Hindlimb muscle (tissue), 1 donor: Measurements from ENCODE around the gene TMEM132E. TPM values are rescaled to one million over a fixed set of nuclear protein-coding genes. Genes with fewer than 3 reads are reported as not detected.

Experiments
- DNase-seq: peaks from one replicate; pipeline ENCODE4 v3.0.0-alpha.2; 2013
- polyA plus RNA-seq: library from polyadenylated mRNA; unstranded; fragments of 120-200 nt; gene quantifications from one replicate; pipeline ENCODE4 v1.2.1, GENCODE V29; 2013; ENCODE audit not compliant: insufficient read length

The TMEM132E gene
- polyA plus RNA-seq, 1 donor, result 0.40 TPM

DNA sequence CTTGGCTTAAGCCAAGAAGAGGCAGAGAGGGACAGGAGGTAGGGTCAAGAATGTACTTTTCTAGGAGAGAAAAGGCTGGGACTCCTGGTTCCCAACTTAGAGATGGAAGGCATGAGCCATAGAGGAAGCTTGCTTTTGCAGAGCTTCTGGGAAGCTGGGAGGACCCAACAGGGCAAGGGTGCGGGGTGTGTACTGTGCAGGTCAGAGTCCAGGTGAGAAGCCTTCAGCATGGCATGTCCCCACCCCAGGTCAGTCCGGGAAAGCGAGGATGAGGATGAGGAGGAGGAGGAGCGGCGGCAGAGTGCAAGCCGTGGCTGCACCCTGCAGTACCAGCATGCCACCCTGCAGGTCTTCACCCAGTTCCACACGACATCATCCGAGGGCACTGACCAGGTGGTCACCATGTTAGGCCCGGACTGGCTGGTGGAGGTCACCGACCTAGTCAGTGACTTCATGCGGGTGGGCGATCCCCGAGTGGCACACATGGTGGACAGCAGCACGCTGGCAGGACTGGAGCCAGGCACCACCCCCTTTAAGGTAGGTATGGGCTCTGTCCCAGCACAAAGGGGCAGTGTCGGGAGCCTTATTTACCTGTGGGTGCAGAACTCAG, 55.3 kb downstream of the TMEM132E start:
- DNase-seq, result no peak

DNA sequence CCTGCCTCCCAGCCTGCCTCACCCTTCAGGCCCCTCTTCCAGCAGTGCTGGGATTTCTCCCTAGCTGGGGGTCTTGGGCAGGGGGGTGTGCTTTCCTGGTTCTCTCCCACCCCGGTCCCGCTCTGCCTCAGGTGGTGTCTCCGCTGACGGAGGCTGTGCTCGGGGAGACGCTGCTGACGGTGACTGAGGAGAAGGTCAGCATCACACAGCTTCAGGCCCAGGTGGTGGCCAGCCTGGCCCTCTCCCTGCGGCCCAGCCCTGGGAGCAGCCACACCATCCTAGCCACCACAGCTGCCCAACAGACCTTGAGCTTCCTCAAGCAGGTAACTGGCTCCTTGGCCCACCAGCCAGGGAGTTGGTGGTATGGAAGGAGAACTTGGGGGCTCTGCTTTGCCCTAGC, 56.5 kb downstream of the TMEM132E start:
- no peak for DNase-seq

DNA sequence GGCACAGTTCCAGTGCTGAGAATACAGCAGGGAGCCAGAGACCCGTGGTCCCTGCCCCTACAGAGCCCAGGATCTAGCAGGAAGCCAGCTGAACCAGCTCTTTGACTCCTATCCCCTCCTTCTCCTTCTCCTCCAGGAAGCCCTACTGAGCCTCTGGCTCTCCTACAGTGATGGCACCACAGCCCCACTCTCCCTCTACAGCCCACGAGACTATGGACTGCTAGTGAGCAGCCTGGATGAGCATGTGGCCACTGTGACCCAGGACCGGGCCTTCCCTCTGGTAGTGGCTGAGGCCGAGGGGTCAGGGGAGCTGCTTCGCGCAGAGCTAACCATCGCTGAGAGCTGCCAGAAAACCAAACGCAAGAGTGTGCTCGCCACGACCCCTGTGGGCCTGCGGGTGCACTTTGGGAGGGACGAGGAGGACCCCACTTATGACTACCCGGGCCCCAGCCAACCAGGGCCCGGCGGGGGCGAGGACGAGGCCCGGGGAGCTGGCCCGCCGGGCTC, 57.7 kb downstream of the TMEM132E start:
- DNase-seq, result no peak

DNA sequence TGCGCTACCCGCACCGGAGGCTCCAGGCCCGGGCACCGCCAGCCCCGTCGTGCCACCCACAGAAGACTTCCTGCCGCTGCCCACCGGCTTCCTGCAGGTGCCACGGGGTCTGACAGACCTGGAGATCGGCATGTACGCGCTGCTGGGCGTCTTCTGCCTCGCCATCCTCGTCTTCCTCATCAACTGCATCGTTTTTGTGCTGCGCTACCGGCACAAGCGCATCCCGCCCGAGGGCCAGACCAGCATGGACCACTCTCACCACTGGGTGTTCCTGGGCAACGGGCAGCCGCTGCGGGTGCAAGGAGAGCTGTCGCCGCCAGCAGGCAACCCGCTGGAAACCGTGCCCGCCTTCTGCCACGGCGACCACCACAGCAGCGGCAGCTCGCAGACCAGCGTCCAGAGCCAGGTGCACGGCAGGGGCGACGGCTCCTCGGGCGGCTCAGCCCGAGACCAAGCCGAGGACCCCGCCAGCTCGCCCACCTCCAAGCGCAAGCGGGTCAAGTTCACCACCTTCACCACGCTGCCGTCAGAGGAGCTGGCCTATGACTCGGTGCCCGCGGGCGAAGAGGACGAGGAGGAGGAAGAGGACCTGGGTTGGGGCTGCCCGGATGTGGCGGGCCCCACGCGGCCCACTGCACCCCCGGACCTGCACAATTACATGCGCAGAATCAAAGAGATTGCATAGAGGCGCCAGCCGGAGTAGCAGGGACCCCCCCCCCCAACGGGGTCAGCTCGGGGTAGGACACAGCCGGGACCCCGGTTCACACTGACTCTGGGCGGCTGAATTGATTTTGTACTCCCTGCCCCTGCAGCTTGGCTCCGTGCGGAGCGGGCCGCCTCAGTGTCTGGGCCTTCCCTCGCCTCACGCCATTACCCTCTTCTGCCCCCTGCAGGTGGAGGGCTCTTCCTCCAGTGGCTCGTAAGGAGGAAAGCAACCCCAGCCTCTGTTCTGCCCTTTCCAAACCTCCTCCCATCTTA, 58.5 kb downstream of the TMEM132E start:
- DNase-seq, result peak; percentile 78

DNA sequence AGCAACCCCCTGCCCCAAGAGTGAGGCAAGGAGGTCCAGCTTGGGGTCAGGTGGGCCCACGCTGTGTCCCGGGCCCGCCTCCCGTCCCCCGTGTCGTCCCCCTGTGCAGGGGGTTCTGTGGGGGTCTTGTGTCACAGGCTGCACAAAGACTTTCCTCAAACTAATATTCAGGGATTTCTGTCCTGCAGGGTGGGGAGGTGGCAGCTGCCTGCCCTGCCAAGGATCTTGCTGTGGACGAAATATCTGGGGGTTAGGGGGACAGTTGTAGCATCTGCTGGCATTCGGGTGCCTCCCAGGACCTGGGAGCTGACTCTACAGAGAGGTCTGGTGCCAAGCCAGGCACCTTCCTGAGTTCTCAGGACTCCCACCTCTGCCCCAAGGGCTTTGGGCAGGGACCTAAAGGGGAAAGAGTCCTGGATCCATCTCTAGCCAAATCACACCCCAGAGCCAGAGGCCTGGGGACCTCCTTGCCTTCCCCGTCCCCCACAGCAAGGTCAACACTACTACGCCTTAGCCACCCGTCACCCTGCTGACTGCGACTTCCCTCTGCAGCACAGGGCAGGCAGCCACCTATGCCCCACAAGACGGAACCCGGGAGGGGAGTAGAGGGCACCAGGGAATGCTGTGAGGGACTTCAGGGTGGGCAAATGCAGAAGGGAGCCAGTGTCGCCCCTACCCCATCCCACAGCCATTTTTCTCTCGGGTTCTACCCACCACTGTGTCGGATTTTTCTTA, 59.3 kb downstream of the TMEM132E start:
- no peak for DNase-seq

DNA sequence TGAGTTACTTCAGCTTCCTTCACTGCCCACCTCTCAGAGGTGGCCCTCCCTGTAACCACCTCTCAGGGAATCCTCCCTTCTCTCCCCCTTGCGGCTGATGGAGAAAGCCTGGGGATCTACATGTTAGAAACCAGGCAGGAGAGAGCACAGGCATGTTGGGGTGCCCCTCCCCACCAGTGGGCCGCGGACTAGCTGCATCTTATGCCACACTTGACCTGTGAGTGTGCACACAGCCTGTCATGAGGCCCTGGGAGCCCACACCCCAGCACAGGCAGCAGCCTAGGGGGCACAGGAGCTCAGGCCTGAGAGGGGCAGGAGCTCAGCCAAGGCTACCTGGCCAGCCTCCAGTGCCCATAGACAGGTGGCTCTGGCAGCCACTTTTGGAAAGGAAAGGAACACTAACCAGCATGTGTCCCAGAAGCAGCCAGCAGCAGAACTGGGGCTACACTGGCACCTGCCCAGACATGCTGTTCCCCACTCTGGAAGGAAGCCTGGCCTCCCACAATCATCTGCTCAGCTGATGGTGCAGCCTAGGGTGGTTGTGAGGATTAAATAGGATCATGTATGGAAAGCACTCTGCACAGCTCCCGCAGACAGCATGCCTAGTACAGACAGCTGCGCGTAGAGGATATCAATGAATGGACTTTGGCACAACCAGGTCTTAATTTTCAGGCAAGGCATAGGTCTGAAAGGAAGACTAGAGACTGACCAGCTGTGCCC, 60.5 kb downstream of the TMEM132E start:
- DNase-seq, result no peak

DNA sequence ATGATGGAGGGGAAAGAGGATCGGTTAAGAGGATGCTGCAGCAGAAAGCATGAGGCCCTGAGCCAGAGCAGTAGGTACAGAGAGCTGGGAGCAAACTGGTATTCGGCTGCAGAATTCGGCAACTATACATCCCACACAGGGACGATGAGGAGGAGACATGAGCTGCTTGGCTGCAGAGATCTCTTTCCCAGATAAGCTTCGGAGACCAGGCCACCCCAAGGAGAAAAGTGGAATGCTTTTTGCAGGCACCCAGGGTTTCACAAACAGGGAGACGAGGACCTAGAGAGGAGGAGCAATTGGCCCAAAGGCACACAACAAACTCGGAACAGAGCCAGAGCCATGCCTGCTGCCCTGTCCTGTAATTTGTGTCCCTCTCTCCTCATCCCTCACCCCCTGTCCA, 62.0 kb downstream of the TMEM132E start:
- no peak for DNase-seq

DNA sequence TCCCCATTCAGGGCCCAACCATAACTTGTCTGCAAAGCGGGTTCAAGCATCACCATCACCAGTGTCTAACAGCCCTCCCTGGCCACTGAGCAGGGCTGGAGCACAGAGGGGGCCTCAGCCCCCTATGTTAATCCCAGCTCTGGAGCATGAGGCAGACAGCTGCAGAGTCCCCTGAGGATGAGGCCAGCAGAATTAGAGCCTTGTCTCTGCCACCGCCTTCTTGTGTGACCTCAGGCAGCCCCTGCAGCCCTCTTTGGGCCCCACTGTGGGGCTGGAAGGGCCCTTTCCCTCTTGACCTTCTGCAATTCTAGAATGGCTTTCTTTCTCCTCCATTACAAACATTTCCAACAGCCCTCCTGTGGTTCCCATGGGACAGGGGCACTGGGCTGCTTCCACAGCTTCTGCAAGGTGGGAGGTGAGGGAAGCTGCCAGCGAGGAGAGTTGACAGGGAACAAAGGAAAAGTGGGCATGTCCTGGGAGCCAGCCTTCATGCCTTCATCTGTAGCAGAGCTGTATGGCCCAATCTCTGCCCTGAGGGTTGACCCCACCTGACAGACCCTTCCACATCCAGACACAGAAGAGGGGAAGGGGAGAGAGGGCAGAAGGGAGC, 65.7 kb downstream of the TMEM132E start:
- no peak for DNase-seq

DNA sequence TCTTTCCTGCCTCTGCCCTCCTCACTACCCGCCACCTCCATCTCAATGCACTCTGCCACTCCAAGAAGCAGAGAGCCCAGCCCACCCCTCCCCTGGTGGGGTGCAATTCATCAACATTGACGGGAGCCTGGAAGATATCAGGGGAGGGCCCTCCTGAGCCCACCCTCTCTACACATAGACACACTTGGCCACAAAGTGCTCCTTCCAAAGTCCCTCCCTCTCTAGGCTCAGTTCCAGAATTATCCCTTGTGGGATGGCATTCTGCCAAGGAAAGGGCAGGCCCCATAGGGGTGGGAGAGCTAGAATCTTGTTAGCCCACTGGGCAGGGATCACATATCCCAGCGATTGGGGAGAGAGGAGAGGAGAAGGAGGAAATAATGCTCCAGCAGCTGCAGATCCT, 66.2 kb downstream of the TMEM132E start:
- no peak for DNase-seq

DNA sequence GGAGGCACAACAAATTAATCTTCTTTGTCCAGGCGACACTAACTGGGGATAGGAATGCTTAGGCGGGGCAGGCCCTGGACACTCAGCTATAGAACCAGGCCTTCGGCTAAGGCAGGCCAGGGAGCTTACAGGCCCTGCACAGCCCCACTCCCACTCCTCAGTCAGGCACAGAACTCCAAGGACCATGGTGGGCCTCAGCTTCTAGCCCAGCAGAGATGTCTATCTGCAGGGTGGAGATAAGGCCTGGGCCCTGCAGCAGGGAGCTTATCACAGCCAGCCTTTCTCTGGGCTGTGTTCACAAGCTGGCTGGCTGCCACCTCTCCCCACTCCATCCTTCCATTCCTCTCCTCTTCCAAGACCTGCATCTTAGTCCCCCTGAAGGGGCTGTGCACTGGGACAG, 68.1 kb downstream of the TMEM132E start:
- DNase-seq, result no peak

DNA sequence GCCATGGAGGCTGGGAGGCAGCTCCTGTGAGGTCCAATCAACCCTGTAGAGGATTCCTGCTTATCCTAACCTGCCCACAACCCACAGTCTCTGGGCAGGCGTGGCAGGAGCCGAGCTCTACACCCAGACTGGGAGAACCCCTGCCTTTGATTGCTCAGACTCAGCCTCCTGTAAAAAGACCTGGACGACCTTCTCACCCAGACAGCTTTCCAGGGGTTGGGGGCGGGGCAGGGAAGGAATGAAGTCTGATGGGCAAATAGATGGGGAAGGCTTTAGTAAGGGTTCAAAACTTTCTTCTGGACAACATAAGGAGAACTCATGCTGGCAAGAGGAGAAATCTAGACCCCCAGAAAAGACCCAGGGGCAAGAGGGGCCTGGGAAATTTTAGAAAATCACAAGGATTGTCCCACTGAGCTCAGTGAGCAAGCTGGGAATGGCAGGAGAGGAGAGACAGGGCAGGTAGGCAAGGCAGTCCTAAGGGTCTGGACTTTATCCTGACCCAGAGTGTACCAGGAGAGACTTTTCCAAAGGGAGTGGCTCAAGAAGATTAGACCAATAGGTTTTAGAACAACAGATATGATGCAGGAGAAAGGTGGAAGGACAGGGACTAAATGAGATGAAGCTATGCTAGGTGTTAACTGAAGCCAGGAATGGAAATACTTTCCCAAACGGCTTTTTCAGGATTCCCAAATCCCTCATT, 70.8 kb downstream of the TMEM132E start:
- no peak for DNase-seq

DNA sequence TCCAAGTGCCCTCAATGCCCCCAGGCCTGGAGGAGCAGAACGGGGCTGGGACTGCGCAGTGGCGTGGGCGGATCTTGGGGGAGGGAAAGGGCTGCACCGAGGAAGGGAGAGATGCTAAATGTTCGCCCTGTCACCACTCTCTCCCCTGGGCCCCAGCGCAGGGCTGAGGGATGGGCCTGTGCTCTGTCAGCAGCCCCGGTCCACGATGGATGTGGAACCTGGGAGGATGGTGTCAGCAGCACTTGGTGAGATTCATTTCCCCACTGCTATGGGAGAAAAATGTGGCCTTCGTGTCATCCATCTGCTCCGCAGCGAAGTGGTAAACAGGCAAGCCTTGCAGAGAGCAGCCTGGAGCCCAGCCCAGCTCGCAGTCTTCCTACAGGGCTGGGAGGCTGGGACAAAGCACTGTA, 72.0 kb downstream of the TMEM132E start:
- no peak for DNase-seq

DNA sequence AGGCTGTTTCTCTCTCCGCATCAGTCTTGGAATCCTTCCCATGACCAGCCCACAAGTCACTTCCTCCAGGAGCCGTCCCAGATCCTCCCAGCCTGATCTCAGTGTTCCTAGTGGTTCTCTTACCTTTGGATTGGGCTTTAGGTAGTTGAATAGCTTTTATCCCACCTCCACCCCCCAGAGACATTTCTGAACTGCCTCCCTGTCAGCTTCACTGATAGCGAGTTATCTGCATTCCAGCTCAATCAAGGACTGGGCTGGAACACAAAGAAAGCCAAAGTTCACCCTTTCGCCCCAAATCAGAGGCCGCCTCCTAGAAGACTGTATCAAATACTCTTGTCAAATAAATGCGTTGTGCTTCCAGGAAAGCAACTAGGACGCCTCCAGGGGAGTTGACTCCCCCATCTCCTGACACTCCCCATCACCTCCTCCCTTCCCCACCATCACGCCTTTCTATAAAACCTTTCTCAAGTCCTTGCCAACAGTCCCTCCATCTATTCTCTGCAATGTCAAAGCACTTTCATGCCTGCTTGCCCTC, 72.7 kb downstream of the TMEM132E start:
- no peak for DNase-seq

DNA sequence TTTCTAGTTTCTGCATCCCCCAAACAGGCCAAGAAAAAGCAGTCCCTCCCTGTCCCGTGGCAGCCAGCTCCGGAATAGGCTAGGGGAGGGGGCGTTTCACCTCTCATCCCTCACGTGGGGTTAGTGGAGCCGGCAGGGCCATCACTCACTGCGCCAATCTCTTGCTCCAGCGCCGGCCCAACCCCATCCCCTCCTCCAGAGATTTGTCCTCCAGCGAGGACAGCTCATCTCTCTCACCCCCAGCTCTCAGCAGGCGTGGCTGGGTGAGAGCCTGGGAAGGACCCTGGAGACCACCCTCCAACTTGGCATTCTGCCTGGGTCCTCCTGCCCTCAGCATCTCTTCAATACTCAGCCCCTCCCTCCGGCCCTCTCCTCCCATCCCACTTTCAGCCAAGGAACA, 74.1 kb downstream of the TMEM132E start:
- DNase-seq, result no peak

DNA sequence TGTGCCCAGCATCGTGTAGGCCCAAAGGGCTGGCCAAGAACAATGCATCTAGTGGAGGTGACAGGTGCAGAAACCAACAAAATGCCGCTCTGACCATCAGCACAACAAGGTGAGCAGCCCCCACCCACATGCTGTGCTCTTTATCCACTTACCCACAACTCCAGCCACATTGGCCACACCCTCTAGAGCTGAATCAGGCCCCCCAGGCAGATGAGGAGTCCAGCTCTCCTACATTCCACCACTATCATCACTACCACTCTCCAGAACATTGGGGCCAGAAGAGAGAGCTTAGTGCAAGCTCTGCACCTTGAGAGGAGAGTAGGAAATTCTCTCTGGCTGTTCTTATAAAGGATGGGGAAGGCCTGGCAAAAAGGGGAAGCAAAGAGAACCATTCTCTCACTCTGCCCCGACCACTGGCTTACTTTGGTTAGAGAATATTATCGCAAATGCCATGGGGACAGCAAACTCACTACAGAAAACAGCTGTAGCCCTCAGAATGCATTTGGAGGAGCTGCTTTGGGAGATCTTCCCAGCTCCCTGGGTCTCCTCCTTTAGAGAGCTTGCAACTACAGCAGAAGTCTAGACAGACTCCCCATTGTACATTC, 75.0 kb downstream of the TMEM132E start:
- no peak for DNase-seq

DNA sequence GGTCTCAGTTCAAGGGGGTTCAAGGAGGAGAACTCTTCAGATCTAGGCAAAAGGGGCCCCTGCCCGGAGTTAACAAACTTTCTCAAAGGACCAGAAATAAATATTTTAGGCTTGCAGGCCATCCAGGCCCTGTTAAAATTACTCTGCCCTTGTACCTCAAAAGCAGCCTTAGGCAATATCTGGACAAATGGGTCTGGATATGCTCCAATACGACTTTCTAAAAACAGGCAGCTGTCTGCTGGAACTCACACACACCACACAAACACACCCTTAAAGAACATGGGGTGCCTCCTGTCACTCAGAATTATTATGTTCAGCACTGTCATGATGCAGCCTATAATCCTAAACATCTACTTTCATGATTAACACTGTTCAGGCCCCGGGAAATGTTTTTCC, 75.5 kb downstream of the TMEM132E start:
- DNase-seq, result no peak

DNA sequence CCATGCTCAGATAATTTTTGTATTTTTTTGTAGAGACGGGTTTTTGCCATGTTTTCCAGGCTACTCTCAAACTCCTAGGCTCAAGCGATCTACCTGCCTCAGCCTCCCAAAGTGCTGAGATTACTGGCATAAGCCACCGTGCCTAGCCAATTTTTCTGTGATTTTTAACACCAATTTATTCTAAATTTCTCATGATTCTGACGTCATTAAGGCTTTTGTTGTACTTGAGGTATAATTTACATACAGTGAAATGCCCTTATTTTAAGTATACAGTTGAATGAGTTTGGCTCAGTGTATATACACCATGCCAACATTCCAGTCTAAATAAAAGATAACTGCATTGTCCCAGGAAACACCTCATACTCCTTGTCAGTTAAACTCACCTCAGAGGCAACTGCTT, 77.4 kb downstream of the TMEM132E start:
- no peak for DNase-seq

DNA sequence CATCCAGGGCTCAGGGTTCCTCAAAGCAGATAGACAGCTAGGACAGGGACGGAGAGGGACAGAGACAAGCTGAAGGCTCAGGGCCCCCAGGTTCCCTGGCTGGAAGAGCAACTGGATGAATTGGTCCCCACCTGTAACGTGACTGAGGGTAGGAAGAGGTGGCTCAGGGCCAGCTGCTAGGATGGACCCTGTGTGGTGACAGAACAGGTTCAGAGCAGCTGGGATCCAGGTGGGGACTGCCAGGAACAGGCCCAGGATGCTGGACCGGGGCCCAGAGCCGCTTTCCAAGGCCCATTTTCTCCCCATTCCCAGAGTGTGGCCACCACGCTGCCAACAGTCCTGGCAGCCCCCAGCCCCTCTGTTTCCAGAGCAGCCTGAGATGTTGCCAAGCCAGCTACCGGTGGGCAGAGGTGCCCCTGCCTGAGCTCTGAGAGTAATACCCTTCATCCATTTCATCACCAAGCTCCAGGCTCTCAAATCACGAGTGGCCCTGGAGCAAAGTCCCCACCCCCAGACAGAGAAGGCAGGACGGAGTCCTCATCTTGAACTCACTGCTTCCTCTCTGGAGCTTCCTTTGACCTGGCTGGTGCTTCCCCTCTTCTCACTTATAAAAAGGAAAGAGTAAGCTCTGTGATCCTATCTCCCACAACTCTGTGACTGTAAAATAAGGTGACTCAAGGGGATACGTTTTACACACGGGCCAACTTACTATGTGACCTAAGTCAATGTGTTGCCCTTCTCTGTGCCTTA, 79.6 kb downstream of the TMEM132E start:
- no peak for DNase-seq

DNA sequence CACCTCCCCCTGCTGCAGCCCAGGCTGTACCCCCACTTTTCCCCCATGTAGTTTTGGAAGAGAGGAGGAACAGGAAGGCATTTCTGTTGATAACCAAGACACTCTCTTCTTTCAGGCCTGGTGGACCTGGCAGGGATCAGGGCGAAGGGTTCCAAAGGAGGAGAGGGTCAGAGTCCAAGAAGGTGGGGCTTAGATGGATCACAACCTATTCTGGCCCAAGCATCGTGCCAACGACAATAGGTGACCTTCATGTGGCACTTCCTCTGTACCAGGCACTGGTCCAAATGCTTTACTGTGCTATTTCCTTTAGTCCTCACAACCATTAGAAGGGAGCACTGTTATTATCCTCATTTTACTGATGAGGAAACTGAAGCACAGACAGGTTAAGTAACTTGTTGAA, 84.3 kb downstream of the TMEM132E start:
- no peak for DNase-seq
